ENCODE results near the gene CYP27C1. TPM values are rescaled to one million over a fixed set of nuclear protein-coding genes. Genes with fewer than 3 reads are reported as not detected.

CYP27C1 gene
- total and polyA plus RNA-seq, 10 of the 15 experiments (the other 5 are each of a cell fraction or from before 2014, with no cell fraction given): not detected

- Histone ChIP-seq H3K9me3 (replicated peaks; ENCODE audit: control insufficient read depth, insufficient read depth, low read length) (peaks cover 1% of the 10 kb centered on the region; the same call in 1 of the 3 replicates), H3K4me1 (ENCODE audit: control insufficient read depth, insufficient read depth, low read length) (no peaks in the 10 kb centered on the region), H2AFZ (ENCODE audit: control insufficient read depth, low read depth, low read length) (no peak overlapping the region), H3K27me3 (replicated peaks in 1 of 2; ENCODE audit: control insufficient read depth in 2 of 2, insufficient read depth in 2 of 2, low read length in 1 of 2) (no peaks in the 10 kb centered on the region), H3K9ac (ENCODE audit: control insufficient read depth, insufficient read depth, low read length) (no peak overlapping the region), H3K4me2 (ENCODE audit: control insufficient read depth, insufficient read depth) (no peak overlapping the region), H3K79me2 (ENCODE audit: control insufficient read depth, insufficient read depth, low read length) (no peaks in the 10 kb centered on the region), H3K4me3 (no peak overlapping the region), H3K27ac (ENCODE audit: control insufficient read depth, insufficient read depth) (no peak overlapping the region), H3K36me3 (ENCODE audit: control insufficient read depth in 2 of 2, insufficient read depth in 2 of 2, low read length in 1 of 2) (no peaks in the 10 kb centered on the region), H4K20me1 (ENCODE audit: control insufficient read depth, insufficient read depth) (no peaks in the 10 kb centered on the region)
- in situ Hi-C loops (cut with MboI) (no loop called here), intact Hi-C loops (cut with micrococcal nuclease; ENCODE audit: unreplicated experiment) (no loop called here)
- ChIA-PET POLR2A (no interaction called here), CTCF (interaction anchor here (0.8 kb wide), 1 partner anchor 83 kb away, joined by 4 read pairs; no protein-coding TSS in a partner anchor), SMC1A (ENCODE audit: uncharacterized antibody, unreplicated experiment) (interaction anchor here (0.8 kb wide), 1 partner anchor 10 kb away, joined by 3 read pairs; no protein-coding TSS in a partner anchor), RAD21 (ENCODE audit: unreplicated experiment) (no interaction called here)
- no TSS peak for BruUV-seq (replicated peaks)
- FAIRE-seq (no peak), ATAC-seq (no peak), DNase-seq (ENCODE audit: low read depth, low spot score) (no peak)
- WGBS (ENCODE audit: insufficient coverage, insufficient replicate concordance, low lambda C conversion rate, missing lambda C conversion rate): 53% methylated on average over 1 of the region's 1 CpG
- TF ChIP-seq PRDM15 (CRISPR knock-in tag; IDR thresholded peaks at IDR 0.05) (no peak), TAF1 (IDR thresholded peaks at IDR 0.05; ENCODE audit: borderline replicate concordance, low read depth, low read length) (no peak), ZNF592 (IDR thresholded peaks at IDR 0.05) (no peak), PKNOX1 (IDR thresholded peaks at IDR 0.05) (no peak), HDGF (IDR thresholded peaks at IDR 0.05) (no peak), ATF2 (IDR thresholded peaks at IDR 0.05; ENCODE audit: low read length) (no peak), CREB1 (IDR thresholded peaks at IDR 0.05; ENCODE audit: low read depth) (no peak), ZBTB11 (CRISPR knock-in tag; IDR thresholded peaks at IDR 0.05) (no peak), JUND (IDR thresholded peaks at IDR 0.05; ENCODE audit: low read depth, low read length) (no peak), RELA (IDR thresholded peaks at IDR 0.05; ENCODE audit: borderline replicate concordance, partially characterized antibody) (no peak)
Observed at GRCh38 chr2:127150996-127151395, 69.1 kb downstream of the CYP27C1 start.
